CD4-positive, alpha-beta T cell (primary cell): ENCODE results near the gene PCDH17. TPM values are rescaled to one million over a fixed set of nuclear protein-coding genes. Genes with fewer than 3 reads are reported as not detected.

ENCODE experiments used
- ATAC-seq: fragments of 200-7000 bp; cut with Tn5 transposase; one replicate; pipeline ENCODE4 v1.10.0; 2022; ENCODE audit warnings: mild to moderate bottlenecking; ENCODE audit not compliant: poor library complexity
- CTCF ChIA-PET: fragments of 350-600 bp; sonication (Branson Sonifier 250); formaldehyde crosslinking; loops from one replicate; lab custom pipeline; 2021; ENCODE audit warnings: antibody characterized with exemption, inconsistent platforms; lab: Charles Lee
- POLR2A ChIA-PET: fragments of 350-600 bp; sonication (Branson Sonifier 250); formaldehyde crosslinking; loops from one replicate; lab custom pipeline; 2021; ENCODE audit warnings: antibody characterized with exemption, inconsistent platforms; lab: Charles Lee
- DNase-seq, 14 experiments: peaks; one replicate each; pipeline ENCODE4 v3.0.0-alpha.2; 2013 to 2020; ENCODE audit warnings: mixed read lengths in 2 of 14
- H3K27ac ChIP-seq, 2 donors: one replicate each; pipeline versions ENCODE4 v1.5.1 to v1.7.0; 2013; ENCODE audit warnings: low read length in 2 of 2, low read depth in 1 of 2, mild to moderate bottlenecking in 1 of 2
- H3K27me3 ChIP-seq, 2 experiments: 1 replicate in 1 of 2; 2 replicates in 1 of 2; pipeline versions ENCODE4 v1.6.1 to v1.7.0; 2013; ENCODE audit warnings: low read length in 2 of 2, control low read depth in 1 of 2, mild to moderate bottlenecking in 1 of 2, moderate library complexity in 1 of 2; ENCODE audit not compliant: insufficient read depth in 2 of 2, control insufficient read depth in 1 of 2
- H3K36me3 ChIP-seq: one replicate; pipeline ENCODE4 v1.6.1; 2013; ENCODE audit warnings: low read length, control low read depth; ENCODE audit not compliant: insufficient read depth
- H3K4me1 ChIP-seq: one replicate; pipeline ENCODE4 v1.6.1; 2013; ENCODE audit warnings: low read length, control low read depth; ENCODE audit not compliant: insufficient read depth
- H3K4me3 ChIP-seq: one replicate; pipeline ENCODE4 v1.5.1; 2013; ENCODE audit warnings: mild to moderate bottlenecking, low read length, moderate library complexity
- H3K9me3 ChIP-seq, 2 experiments: 1 replicate in 1 of 2; 2 replicates in 1 of 2; pipeline versions ENCODE4 v1.6.1 to v1.7.0; 2013; ENCODE audit warnings: low read length in 2 of 2, mild to moderate bottlenecking in 2 of 2, control low read depth in 1 of 2, moderate library complexity in 1 of 2; ENCODE audit not compliant: control insufficient read depth in 1 of 2, insufficient read depth in 1 of 2
- H3K27ac Mint-ChIP-seq: one replicate; pipeline ENCODE4 v1.8.0; 2020; ENCODE audit warnings: mixed read lengths
- H3K27me3 Mint-ChIP-seq: one replicate; pipeline ENCODE4 v1.8.0; 2021; ENCODE audit warnings: mixed read lengths
- H3K36me3 Mint-ChIP-seq: one replicate; pipeline ENCODE4 v1.8.0; 2021; ENCODE audit warnings: low read depth, mixed read lengths
- H3K4me1 Mint-ChIP-seq: one replicate; pipeline ENCODE4 v1.8.0; 2021; ENCODE audit warnings: low read depth, mixed read lengths
- H3K4me3 Mint-ChIP-seq: one replicate; pipeline ENCODE4 v1.8.0; 2020; ENCODE audit warnings: mild to moderate bottlenecking, mixed read lengths
- H3K9me3 Mint-ChIP-seq: one replicate; pipeline ENCODE4 v1.8.0; 2020; ENCODE audit warnings: mixed read lengths
- intact Hi-C, 2 experiments: fragments of 100-400 bp; cut with DNase I in 1 of 2; cut with micrococcal nuclease in 1 of 2; formaldehyde crosslinking; loops; one replicate each; pipeline versions ENCODE4 v1.15.1 to v1.9.0; 2023 to 2025; cut with DNase I, micrococcal nuclease
- total RNA-seq, 174 experiments: library from RNA in 2 of 174; stranded (reverse) in 2 of 174; gene quantifications; one replicate each; pipeline ENCODE4 v1.2.3 and lab custom pipeline; 2021 to 2026
- TF ChIP-seq, protein P1 (sequence below): fragments of 200-600 bp; IDR thresholded peaks from one replicate; pipeline ENCODE4 v1.8.0; 2022; ENCODE audit warnings: antibody characterized with exemption, mild to moderate bottlenecking

The PCDH17 gene
- total RNA-seq, 2 experiments from 2014 or later: 0.05 TPM; not detected in 1

DNA sequence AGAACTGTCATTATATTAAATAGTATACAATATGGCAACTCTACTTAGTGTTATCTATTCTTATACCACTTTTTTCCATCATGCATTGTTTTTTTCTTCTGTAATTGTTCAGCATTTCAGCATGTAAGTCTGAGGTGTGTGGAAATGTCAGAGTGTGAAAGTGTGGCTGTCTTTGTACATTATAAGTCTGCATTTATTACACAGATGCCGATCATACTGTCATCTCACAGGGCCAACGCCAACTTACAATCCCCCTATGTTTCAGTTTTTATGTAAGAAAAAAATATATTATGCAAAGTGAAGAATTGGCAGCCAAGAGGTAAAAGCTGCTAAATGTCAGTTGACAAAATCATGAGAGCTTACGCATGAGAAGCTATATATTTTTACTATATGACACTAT is 42.9 kb upstream of the PCDH17 start:
- H3K9me3 ChIP-seq: no peaks in the 10 kb centered on the region
- no peak overlapping the region for H3K27ac ChIP-seq
- Mint-ChIP-seq H3K36me3 (no peaks in the 10 kb centered on the region), H3K27ac (no peak overlapping the region), H3K4me3 (no peak overlapping the region), H3K4me1 (no peaks in the 10 kb centered on the region), H3K9me3 (peaks cover 8% of the 10 kb centered on the region), H3K27me3 (no peaks in the 10 kb centered on the region)
- H3K36me3 ChIP-seq: no peaks in the 10 kb centered on the region
- ChIA-PET POLR2A (no interaction called here), CTCF (no interaction called here)
- TF ChIP-seq, protein P1, sequence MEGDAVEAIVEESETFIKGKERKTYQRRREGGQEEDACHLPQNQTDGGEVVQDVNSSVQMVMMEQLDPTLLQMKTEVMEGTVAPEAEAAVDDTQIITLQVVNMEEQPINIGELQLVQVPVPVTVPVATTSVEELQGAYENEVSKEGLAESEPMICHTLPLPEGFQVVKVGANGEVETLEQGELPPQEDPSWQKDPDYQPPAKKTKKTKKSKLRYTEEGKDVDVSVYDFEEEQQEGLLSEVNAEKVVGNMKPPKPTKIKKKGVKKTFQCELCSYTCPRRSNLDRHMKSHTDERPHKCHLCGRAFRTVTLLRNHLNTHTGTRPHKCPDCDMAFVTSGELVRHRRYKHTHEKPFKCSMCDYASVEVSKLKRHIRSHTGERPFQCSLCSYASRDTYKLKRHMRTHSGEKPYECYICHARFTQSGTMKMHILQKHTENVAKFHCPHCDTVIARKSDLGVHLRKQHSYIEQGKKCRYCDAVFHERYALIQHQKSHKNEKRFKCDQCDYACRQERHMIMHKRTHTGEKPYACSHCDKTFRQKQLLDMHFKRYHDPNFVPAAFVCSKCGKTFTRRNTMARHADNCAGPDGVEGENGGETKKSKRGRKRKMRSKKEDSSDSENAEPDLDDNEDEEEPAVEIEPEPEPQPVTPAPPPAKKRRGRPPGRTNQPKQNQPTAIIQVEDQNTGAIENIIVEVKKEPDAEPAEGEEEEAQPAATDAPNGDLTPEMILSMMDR: no peak
- H3K4me1 ChIP-seq: no peaks in the 10 kb centered on the region
- intact Hi-C loops: no loop called here
- no peak overlapping the region for H3K4me3 ChIP-seq
- no peak for DNase-seq
- H3K27me3 ChIP-seq: no peaks in the 10 kb centered on the region
- ATAC-seq: no peak

DNA sequence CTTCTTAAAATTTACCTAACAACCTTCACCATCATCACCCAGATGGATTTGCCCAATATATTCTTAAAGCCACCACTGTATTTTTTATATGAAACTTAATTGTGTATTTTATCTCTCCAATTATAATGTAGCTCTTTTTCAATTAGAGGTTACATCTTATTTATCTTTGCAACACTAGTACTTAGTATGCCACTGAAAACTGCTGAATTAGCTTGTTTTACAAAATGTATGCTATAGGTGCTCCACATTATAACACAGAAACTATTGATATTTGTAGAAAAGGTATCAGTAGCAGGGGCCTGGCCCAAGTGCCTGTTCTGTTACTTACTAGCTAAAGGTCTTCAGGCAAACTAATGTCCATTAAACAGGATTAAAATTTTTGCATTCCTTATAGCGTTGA is 35.8 kb upstream of the PCDH17 start:
- H3K27ac Mint-ChIP-seq: no peak overlapping the region
- no peak overlapping the region for H3K27ac ChIP-seq
- intact Hi-C loops: no loop called here

DNA sequence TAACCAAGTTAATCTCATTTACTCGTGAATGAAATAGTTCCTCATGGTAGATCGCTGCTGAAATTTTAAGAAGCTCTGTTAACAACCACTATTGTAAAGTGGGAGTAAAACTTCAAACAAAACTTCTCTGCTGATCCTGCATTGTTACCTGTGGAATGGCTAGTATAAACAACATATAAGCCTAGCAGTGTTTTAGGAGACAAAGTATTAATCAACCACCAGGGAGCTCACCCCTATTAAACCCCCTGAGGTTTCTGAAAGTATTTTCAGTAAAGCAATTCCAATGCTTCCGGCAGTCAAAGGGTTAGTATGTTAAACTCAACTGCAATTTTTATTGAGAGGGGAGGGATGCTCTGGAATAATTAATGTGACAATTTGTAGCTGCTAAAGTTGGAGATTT is 30.0 kb upstream of the PCDH17 start:
- Mint-ChIP-seq H3K9me3 (no peaks in the 10 kb centered on the region), H3K27ac (no peak overlapping the region), H3K36me3 (no peaks in the 10 kb centered on the region), H3K27me3 (no peaks in the 10 kb centered on the region), H3K4me1 (no peaks in the 10 kb centered on the region), H3K4me3 (no peak overlapping the region)
- Histone ChIP-seq H3K4me3 (no peak overlapping the region), H3K27me3 (no peaks in the 10 kb centered on the region), H3K36me3 (no peaks in the 10 kb centered on the region), H3K27ac (no peak overlapping the region), H3K4me1 (no peaks in the 10 kb centered on the region), H3K9me3 (no peaks in the 10 kb centered on the region)
- ChIA-PET CTCF (no interaction called here), POLR2A (no interaction called here)
- no peak for ATAC-seq
- no peak for DNase-seq
- TF ChIP-seq, protein P1: no peak
- intact Hi-C loops: no loop called here

More for the DNA sequence above, 35.8 kb upstream of the PCDH17 start:
- ChIA-PET CTCF (no interaction called here), POLR2A (no interaction called here)
- no peaks in the 10 kb centered on the region for H3K9me3 Mint-ChIP-seq
- H3K4me1 Mint-ChIP-seq: no peaks in the 10 kb centered on the region
- ATAC-seq (no peak), DNase-seq (no peak)
- Histone ChIP-seq H3K4me3 (no peak overlapping the region), H3K36me3 (no peaks in the 10 kb centered on the region), H3K9me3 (no peaks in the 10 kb centered on the region), H3K4me1 (no peaks in the 10 kb centered on the region), H3K27me3 (no peaks in the 10 kb centered on the region)
- no peak overlapping the region for H3K4me3 Mint-ChIP-seq
- H3K36me3 Mint-ChIP-seq: no peaks in the 10 kb centered on the region
- TF ChIP-seq, protein P1: no peak
- H3K27me3 Mint-ChIP-seq: no peaks in the 10 kb centered on the region
